ENCODE measurements around the gene UBQLN1.
"Not testable (repeated sequence)": the region's sequence is repeated elsewhere in the genome, so short reads cannot be mapped to it uniquely, and the experiment has no call there.

The UBQLN1 gene

DNA sequence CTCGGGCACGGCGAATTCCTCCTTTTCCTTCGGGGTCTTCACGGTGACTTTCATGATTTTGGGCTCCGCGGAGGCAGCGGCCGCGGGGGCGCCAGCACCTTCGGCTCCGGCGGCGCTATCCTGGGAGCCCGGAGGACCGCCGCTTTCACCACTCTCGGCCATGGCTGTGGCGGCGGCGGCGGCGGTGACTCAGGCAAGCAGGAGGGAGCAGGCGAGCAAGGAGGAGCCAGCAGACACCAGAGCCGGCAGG, 315 bp downstream of the UBQLN1 start:
- H3K4me1 ChIP-seq (ENCODE audit: control insufficient read depth, low read length), result peaks cover 39% of the 10 kb centered on the region
- peaks cover 23% of the 10 kb centered on the region for H3K36me3 ChIP-seq (ENCODE audit: control insufficient read depth, low read length)
- no peaks in the 10 kb centered on the region for H3K9me3 ChIP-seq (ENCODE audit: control insufficient read depth, insufficient read depth, low read length)
- H3K4me2 ChIP-seq (ENCODE audit: low read length), result peak overlapping the region; percentile 81
- H3K27ac ChIP-seq (ENCODE audit: low read depth, low read length), result peak overlapping the region; percentile 74
- H3K4me3 ChIP-seq (ENCODE audit: low read length), result peak overlapping the region; percentile 86
- TF ChIP-seq EZH2phosphoT487 (IDR thresholded peaks at IDR 0.05; ENCODE audit: borderline replicate concordance, low read length), result no peak
- TF ChIP-seq, protein P1, sequence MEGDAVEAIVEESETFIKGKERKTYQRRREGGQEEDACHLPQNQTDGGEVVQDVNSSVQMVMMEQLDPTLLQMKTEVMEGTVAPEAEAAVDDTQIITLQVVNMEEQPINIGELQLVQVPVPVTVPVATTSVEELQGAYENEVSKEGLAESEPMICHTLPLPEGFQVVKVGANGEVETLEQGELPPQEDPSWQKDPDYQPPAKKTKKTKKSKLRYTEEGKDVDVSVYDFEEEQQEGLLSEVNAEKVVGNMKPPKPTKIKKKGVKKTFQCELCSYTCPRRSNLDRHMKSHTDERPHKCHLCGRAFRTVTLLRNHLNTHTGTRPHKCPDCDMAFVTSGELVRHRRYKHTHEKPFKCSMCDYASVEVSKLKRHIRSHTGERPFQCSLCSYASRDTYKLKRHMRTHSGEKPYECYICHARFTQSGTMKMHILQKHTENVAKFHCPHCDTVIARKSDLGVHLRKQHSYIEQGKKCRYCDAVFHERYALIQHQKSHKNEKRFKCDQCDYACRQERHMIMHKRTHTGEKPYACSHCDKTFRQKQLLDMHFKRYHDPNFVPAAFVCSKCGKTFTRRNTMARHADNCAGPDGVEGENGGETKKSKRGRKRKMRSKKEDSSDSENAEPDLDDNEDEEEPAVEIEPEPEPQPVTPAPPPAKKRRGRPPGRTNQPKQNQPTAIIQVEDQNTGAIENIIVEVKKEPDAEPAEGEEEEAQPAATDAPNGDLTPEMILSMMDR (IDR thresholded peaks at IDR 0.05; ENCODE audit: low read depth, low read length, poor library complexity, severe bottlenecking), result no peak
- H3F3A ChIP-seq (ENCODE audit: control insufficient read depth, insufficient read depth), result no peaks in the 10 kb centered on the region
- H4K20me1 ChIP-seq (ENCODE audit: control insufficient read depth, insufficient read depth, low read depth, low read length), result peaks cover 10% of the 10 kb centered on the region
- peaks cover 60% of the 10 kb centered on the region for H3K79me2 ChIP-seq (ENCODE audit: control insufficient read depth, low read length)
- no peaks in the 10 kb centered on the region for H3K9me2 ChIP-seq (replicated peaks; ENCODE audit: control insufficient read depth, low read length)
- H3K27me3 ChIP-seq (ENCODE audit: control insufficient read depth, low read length), result no peaks in the 10 kb centered on the region

DNA sequence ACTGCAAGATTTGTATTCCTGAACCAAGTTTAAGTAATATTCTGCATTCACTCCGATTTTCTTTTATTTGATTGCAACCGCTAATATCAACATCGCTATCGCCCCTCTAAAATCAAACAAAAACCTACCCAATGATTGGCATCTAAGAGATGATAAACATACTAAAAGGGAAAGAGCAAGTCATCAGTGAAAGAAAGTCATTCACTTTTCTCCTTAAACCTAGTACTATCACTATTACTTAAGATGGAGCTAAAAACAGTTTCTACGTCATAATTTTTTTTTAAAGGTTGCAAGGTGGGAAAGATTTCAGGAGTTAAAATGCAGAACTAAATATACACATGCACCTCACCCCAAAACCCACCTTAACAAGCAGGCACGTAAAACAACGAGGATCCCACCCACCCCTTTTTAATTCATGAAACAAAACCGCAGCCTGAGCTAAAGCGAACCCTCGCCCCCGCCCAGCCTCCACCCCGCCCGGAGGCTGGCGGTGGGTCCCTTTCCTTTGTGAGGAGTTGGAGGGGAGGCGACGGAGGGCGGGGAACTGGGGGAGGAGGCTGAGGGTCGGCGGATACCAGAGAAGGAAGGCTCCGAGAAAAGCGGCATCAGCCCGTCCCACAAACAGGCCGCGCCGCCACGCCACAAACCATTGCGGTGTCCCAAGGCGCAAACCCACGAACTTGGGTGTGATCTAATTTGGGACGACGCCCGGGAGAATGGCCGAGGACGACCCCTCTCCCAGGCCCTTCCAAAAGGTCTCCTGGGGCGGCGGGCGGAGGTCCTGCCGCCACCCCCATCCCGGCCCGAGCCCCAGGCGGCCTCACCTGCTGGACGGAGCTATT, 861 bp downstream of the UBQLN1 start:
- peaks cover 10% of the 10 kb centered on the region for H4K20me1 ChIP-seq (ENCODE audit: control insufficient read depth, insufficient read depth, low read depth, low read length)
- no peak for TF ChIP-seq EZH2phosphoT487 (IDR thresholded peaks at IDR 0.05; ENCODE audit: borderline replicate concordance, low read length)
- TF ChIP-seq, protein P1 (IDR thresholded peaks at IDR 0.05; ENCODE audit: low read depth, low read length, poor library complexity, severe bottlenecking), result no peak
- H3K79me2 ChIP-seq (ENCODE audit: control insufficient read depth, low read length), result peaks cover 66% of the 10 kb centered on the region
- peak overlapping the region; percentile 74 for H3K27ac ChIP-seq (ENCODE audit: low read depth, low read length)
- H3F3A ChIP-seq (ENCODE audit: control insufficient read depth, insufficient read depth), result no peaks in the 10 kb centered on the region
- peaks cover 23% of the 10 kb centered on the region for H3K36me3 ChIP-seq (ENCODE audit: control insufficient read depth, low read length)
- H3K9me3 ChIP-seq (ENCODE audit: control insufficient read depth, insufficient read depth, low read length), result no peaks in the 10 kb centered on the region
- peak overlapping the region; percentile 86 for H3K4me3 ChIP-seq (ENCODE audit: low read length)
- no peaks in the 10 kb centered on the region for H3K9me2 ChIP-seq (replicated peaks; ENCODE audit: control insufficient read depth, low read length)
- peak overlapping the region; percentile 81 for H3K4me2 ChIP-seq (ENCODE audit: low read length)
- H3K27me3 ChIP-seq (ENCODE audit: control insufficient read depth, low read length), result no peaks in the 10 kb centered on the region
- peaks cover 44% of the 10 kb centered on the region for H3K4me1 ChIP-seq (ENCODE audit: control insufficient read depth, low read length)

DNA sequence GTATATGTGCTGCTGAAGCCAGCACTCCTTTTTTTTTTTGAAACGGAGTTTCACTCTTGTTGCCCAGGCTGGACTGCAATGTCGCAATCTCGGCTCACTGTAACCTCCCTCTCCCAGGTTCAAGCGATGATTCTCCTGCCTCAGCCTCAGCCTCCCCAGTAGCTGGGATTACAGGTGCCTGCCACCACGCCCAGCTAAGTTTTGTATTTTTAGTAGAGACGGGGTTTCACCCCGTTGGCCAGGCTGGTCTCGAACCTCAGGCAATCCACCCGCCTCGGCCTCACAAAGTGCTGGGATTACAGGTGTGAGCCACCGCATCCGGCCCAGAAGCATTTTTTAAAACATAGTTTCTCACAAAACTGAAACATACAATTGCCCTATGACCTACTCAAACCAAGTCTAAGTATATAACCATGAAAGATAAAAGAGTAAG, 2.5 kb downstream of the UBQLN1 start:
- not testable (repeated sequence) for H3K27ac ChIP-seq (ENCODE audit: low read depth, low read length)
- H4K20me1 ChIP-seq (ENCODE audit: control insufficient read depth, insufficient read depth, low read depth, low read length), result peaks cover 10% of the 10 kb centered on the region

DNA sequence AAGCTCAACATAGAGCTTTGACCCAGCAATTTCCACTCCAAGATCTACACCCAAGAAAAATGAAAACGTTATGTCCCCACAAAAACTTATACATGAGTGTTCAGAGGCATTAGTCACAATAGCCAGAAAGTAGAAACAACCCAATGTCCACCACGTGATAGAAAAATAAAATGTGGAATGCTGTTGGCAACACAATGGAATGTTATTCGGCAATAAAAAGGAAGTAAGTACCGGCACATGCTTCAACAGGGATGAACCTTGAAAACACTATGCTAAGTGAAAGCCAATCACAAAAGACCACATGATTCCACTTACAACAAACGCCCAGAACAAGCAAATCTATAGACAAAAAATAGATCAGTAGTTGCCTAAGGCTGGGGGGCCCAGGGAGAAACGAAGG, 6.0 kb downstream of the UBQLN1 start:
- Histone ChIP-seq H3K36me3 (ENCODE audit: control insufficient read depth, low read length) (peaks cover 18% of the 10 kb centered on the region), H3K4me3 (ENCODE audit: low read length) (peak overlapping the region; percentile 18)

More for the DNA sequence above, 2.5 kb downstream of the UBQLN1 start:
- H3K4me1 ChIP-seq (ENCODE audit: control insufficient read depth, low read length), result peaks cover 58% of the 10 kb centered on the region
- not testable (repeated sequence) for H3F3A ChIP-seq (ENCODE audit: control insufficient read depth, insufficient read depth); H3K9me3 ChIP-seq (ENCODE audit: control insufficient read depth, insufficient read depth, low read length); H3K9me2 ChIP-seq (replicated peaks; ENCODE audit: control insufficient read depth, low read length); H3K27me3 ChIP-seq (ENCODE audit: control insufficient read depth, low read length)
- peaks cover 23% of the 10 kb centered on the region for H3K36me3 ChIP-seq (ENCODE audit: control insufficient read depth, low read length)
- H3K79me2 ChIP-seq (ENCODE audit: control insufficient read depth, low read length), result peaks cover 82% of the 10 kb centered on the region
- peak overlapping the region; percentile 86 for H3K4me3 ChIP-seq (ENCODE audit: low read length)
- peak overlapping the region; percentile 81 for H3K4me2 ChIP-seq (ENCODE audit: low read length)

More for the DNA sequence above, 6.0 kb downstream of the UBQLN1 start:
- Histone ChIP-seq H3K9me3 (ENCODE audit: control insufficient read depth, insufficient read depth, low read length) (no peaks in the 10 kb centered on the region), H3K4me1 (ENCODE audit: control insufficient read depth, low read length) (peaks cover 81% of the 10 kb centered on the region), H3F3A (ENCODE audit: control insufficient read depth, insufficient read depth) (no peaks in the 10 kb centered on the region), H3K79me2 (ENCODE audit: control insufficient read depth, low read length) (peaks cover 100% of the 10 kb centered on the region), H3K4me2 (ENCODE audit: low read length) (peak overlapping the region; percentile 35), H3K27me3 (ENCODE audit: control insufficient read depth, low read length) (no peaks in the 10 kb centered on the region), H3K9me2 (replicated peaks; ENCODE audit: control insufficient read depth, low read length) (no peaks in the 10 kb centered on the region), H4K20me1 (ENCODE audit: control insufficient read depth, insufficient read depth, low read depth, low read length) (peaks cover 9% of the 10 kb centered on the region), H3K27ac (ENCODE audit: low read depth, low read length) (no peak overlapping the region)
- no peak for TF ChIP-seq EZH2phosphoT487 (IDR thresholded peaks at IDR 0.05; ENCODE audit: borderline replicate concordance, low read length)
- TF ChIP-seq, protein P1 (IDR thresholded peaks at IDR 0.05; ENCODE audit: low read depth, low read length, poor library complexity, severe bottlenecking), result no peak
